ENCODE results near the gene RMND5B.

The RMND5B gene

DNA sequence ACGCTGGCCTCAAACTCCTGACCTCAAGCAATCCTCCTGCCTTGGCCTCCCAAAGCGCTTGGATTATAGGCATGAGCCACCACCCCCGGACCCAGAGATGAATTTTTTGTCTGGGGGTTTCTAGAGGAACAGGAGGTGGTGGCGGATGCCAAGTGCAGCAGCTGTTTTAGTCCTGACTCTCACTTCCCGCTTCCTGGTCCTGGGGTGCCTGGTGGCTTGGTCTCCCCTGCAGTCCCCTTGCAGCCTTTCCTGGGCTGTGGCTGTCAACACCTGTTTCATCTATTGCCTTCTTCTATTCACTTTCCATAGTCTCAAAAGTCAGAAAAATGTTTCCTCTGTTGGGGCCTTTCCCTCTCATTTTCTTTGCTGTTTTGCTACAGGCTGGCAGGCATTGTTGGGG, 29.4 kb downstream of the RMND5B start:
- DNase-seq (ENCODE audit: low spot score) = no peak
- no peak for TF ChIP-seq CTCF (IDR thresholded peaks at IDR 0.05)
- no peak overlapping the region for H3K27ac ChIP-seq
- no peak overlapping the region for H3K4me3 ChIP-seq

DNA sequence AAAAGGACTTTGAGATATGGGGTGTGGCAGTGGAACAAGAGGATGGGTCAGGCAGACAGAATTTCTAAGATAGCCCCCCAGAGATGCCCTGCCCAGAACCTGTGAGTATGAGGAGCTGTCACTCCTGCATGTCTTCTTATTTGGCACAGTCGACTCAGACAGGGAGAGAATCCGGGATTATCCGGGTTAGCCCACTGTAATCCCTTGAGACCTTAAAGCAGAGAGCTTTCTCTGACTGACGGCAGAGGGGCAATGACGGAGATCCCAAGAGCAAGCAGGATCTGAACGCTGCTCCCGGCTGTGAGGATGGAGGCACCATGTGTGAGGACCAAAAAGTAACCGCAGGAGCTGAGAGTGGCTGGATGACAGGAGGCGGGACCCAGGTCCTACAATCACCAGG, 31.7 kb downstream of the RMND5B start:
- H3K4me3 ChIP-seq = no peak overlapping the region
- no peak for DNase-seq (ENCODE audit: low spot score)
- no peak overlapping the region for H3K27ac ChIP-seq
- TF ChIP-seq CTCF (IDR thresholded peaks at IDR 0.05) = no peak

DNA sequence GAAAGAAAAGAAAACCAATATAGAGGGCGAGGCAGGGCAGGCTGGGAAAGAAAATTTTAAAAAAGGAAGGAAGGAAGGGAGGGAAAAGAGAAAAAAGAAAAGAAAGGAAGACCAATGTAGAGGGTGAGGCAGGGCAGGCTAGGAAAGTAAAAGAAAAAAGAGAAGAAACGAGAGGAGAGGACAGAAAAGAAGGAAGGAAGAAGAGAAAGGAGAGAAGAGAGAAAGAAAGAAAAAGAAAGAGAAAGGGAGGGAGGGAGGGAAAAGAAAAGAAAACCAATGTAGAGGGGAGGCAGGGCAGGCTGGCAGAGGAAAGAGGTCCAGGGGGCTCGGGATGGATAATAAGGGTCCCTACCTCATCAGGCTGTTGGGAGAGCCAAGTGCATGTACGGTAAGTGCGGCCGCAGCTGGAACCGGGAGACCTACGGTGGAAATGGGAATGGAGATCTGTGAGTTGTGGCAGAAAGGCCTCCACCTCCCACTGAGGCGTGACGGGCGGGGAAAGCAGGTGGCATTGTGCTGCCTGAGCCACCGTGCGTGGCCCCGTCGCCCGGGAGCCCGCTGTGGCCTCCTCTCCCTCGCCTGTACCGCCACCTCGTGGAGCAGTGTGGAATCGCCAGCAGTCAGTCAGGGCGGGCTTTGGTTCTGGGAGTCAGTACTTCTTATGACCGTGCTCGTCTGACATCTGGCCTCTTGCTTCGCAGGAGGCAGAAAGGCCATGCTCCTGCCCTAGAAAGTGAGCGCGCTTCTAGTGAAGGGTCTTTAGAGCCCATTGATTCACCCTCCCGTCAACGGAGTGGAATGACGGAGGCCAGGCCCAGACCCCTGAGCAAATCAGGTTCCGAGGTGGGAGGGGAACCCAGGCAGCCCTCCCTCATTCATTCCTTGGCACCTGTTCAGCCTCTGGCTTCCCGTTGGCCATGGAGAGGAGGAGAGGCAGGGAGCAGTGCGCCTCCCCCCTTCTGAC, 33.2 kb downstream of the RMND5B start:
- Histone ChIP-seq H3K4me3 (peak overlapping the region; percentile 53), H3K27ac (no peak overlapping the region)
- TF ChIP-seq CTCF (IDR thresholded peaks at IDR 0.05) = peak; percentile 99
- peak; percentile 86 for DNase-seq (ENCODE audit: low spot score)

- TF ChIP-seq CTCF (IDR thresholded peaks at IDR 0.05) = no peak
- DNase-seq (ENCODE audit: low spot score) = no peak
These were observed 34.8 kb downstream of the RMND5B start for GRCh38 chr5:178165581-178165980.

GRCh38 chr5:178170455-178170854, 39.6 kb downstream of the RMND5B start:
- no peak for DNase-seq (ENCODE audit: low spot score)
- Histone ChIP-seq H3K27ac (no peak overlapping the region), H3K4me3 (no peak overlapping the region)
- TF ChIP-seq CTCF (IDR thresholded peaks at IDR 0.05) = no peak

More at GRCh38 chr5:178165581-178165980, 34.8 kb downstream of the RMND5B start:
- no peak overlapping the region for H3K27ac ChIP-seq
- no peak overlapping the region for H3K4me3 ChIP-seq

DNA sequence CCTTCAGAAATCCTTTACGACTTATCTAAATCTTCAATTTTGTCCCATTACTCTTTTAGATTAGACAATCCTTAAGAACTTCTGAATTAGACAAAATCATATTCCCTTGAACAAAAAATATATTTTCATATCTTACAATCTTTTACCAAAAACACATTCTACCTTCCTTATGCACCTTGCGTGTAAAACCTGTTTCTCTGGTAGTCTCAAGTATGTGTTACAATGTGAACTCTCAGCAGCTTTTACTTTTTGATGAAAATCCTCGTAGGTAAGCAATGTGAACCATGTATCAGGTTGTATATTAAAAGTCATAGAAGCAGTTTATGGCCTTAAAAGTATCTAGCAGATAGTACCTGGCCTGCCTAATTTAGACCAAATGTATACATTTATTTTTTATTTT, 43.6 kb downstream of the RMND5B start:
- TF ChIP-seq CTCF (IDR thresholded peaks at IDR 0.05) = no peak
- no peak overlapping the region for H3K4me3 ChIP-seq
- DNase-seq (ENCODE audit: low spot score) = no peak
- H3K27ac ChIP-seq = no peak overlapping the region

- no peak overlapping the region for H3K27ac ChIP-seq
- DNase-seq (ENCODE audit: low spot score) = no peak
- no peak overlapping the region for H3K4me3 ChIP-seq
- TF ChIP-seq CTCF (IDR thresholded peaks at IDR 0.05) = no peak
These were observed 46.0 kb downstream of the RMND5B start for GRCh38 chr5:178176791-178177190.

Data from coronary artery (tissue), 2 donors.